Stomach (tissue), 9 donors: Measurements from ENCODE around the gene ZNF318. TPM values are rescaled to one million over a fixed set of nuclear protein-coding genes. Genes with fewer than 3 reads are reported as not detected.

Experiments used
- DNase-seq, 2 donors: peaks; one replicate each; pipeline versions ENCODE4 v3.0.0 to v3.0.0-alpha.2; 2013 to 2019
- H3K27ac ChIP-seq, 5 donors: fragments of 200-600 bp in 4 of 5; sonication (generic) in 4 of 5; one replicate each; pipeline ENCODE4 v1.5.1; 2013 to 2019; ENCODE audit warnings: mild to moderate bottlenecking in 1 of 5, moderate library complexity in 1 of 5
- H3K27me3 ChIP-seq, 3 donors: fragments of 200-600 bp; sonication (generic); one replicate each; pipeline ENCODE4 v1.5.1; 2017 to 2019; ENCODE audit warnings: mixed run types in 1 of 3
- H3K36me3 ChIP-seq, 4 donors: fragments of 200-600 bp; sonication (generic); 1 replicate in 3 of 4; 2 replicates in 1 of 4; pipeline ENCODE4 v1.5.1; 2016 to 2019
- H3K4me1 ChIP-seq, 4 donors: fragments of 200-600 bp; sonication (generic); one replicate each; pipeline ENCODE4 v1.5.1; 2016 to 2019
- H3K4me3 ChIP-seq, 4 donors: fragments of 200-600 bp; sonication (generic) in 3 of 4; one replicate each; pipeline ENCODE4 v1.5.1; 2016 to 2019; ENCODE audit warnings: mild to moderate bottlenecking in 1 of 4
- H3K9me3 ChIP-seq, 4 donors: fragments of 200-600 bp; sonication (generic); one replicate each; pipeline ENCODE4 v1.5.1; 2016 to 2019
- CTCF ChIP-seq, 7 experiments: fragments of 450-650 bp in 4 of 7; fragments of 200-600 bp in 3 of 7; sonication (generic) in 3 of 7; IDR thresholded peaks; one replicate each; pipeline ENCODE4 v1.5.1; 2016 to 2019; ENCODE audit warnings: antibody characterized with exemption in 7 of 7, control low read depth in 2 of 7, mild to moderate bottlenecking in 1 of 7
- EP300 ChIP-seq: sonication (generic); formaldehyde crosslinking; IDR thresholded peaks from one replicate; pipeline ENCODE4 v1.6.1; 2017; ENCODE audit warnings: antibody characterized with exemption
- POLR2A ChIP-seq, 4 donors: fragments of 450-650 bp; IDR thresholded peaks; one replicate each; pipeline ENCODE4 v1.6.1; 2016; ENCODE audit warnings: antibody characterized with exemption in 4 of 4, control low read depth in 2 of 4, mild to moderate bottlenecking in 1 of 4, moderate library complexity in 1 of 4
- POLR2AphosphoS5 ChIP-seq, 3 donors: sonication (generic); formaldehyde crosslinking; IDR thresholded peaks; one replicate each; pipeline ENCODE4 v1.6.1; 2016; ENCODE audit warnings: antibody characterized with exemption in 3 of 3
- WGBS, 5 donors: extraction: QIAGEN DNeasy Blood & Tissue Kit in 3 of 5; methylation state at CpG; one replicate each; pipeline versions ENCODE4 v1.1.5 to v1.1.7; 2013 to 2018; 5-methylcytosine and 5-hydroxymethylcytosine counted together
- intact Hi-C: fragments of 100-400 bp; cut with DNase I; formaldehyde crosslinking; loops from one replicate; pipeline ENCODE4 v1.15.1; 2023; ENCODE audit warnings: low total_unique reads
- polyA plus RNA-seq, 3 donors: library from polyadenylated mRNA; stranded (reverse); fragments of 200-250 nt; gene quantifications; one replicate each; pipeline ENCODE4 v1.2.3, GENCODE V29; 2013
- total RNA-seq, 5 donors: library from RNA; depleted of rRNA; stranded (reverse); fragments of >200 nt; gene quantifications; one replicate each; pipeline versions ENCODE4 v1.1.0 to v1.2.3, GENCODE V29; 2014 to 2016
- donor health status: healthy with polysubstance abuse.
- donor health status: Bipolar disorder and iron deficiency.
- donor health status: healthy.

Gene ZNF318
- total and polyA plus RNA-seq, 8 donors: 2.6 to 13.3 (median 7.2) TPM

- H3K27me3 ChIP-seq: no peaks in the 10 kb centered on the region
- intact Hi-C loops: no loop called here
- no peak overlapping the region for H3K4me3 ChIP-seq
- no peaks in the 10 kb centered on the region for H3K4me1 ChIP-seq
- H3K9me3 ChIP-seq: no peaks in the 10 kb centered on the region
- 91 to 99% (median 94%) methylated on average over 6 of the region's 6 CpGs for WGBS, 5 donors
- no peak overlapping the region for H3K27ac ChIP-seq
- no peak for DNase-seq
- H3K36me3 ChIP-seq: no peaks in the 10 kb centered on the region
- TF ChIP-seq POLR2AphosphoS5 (IDR thresholded peaks at IDR 0.05) (no peak), EP300 (no peak), POLR2A (IDR thresholded peaks at IDR 0.05) (no peak), CTCF (IDR thresholded peaks at IDR 0.05) (no peak)
These were observed 77.1 kb downstream of the ZNF318 start for GRCh38 chr6:43292341-43292740.

GRCh38 chr6:43291708-43292107 lies 77.7 kb downstream of the ZNF318 start:
- intact Hi-C loops: no loop called here
- H3K4me1 ChIP-seq: no peaks in the 10 kb centered on the region
- H3K4me3 ChIP-seq: no peak overlapping the region
- WGBS, 5 donors: 80 to 98% (median 89%) methylated on average over 2 of the region's 2 CpGs
- no peak for TF ChIP-seq EP300
- no peak for TF ChIP-seq POLR2AphosphoS5 (IDR thresholded peaks at IDR 0.05)
- no peaks in the 10 kb centered on the region for H3K36me3 ChIP-seq
- H3K27me3 ChIP-seq: peaks cover 0 to 5% (median 0%) of the 10 kb centered on the region in 3 donors
- DNase-seq: no peak
- H3K9me3 ChIP-seq: no peaks in the 10 kb centered on the region
- no peak overlapping the region for H3K27ac ChIP-seq

- Histone ChIP-seq H3K27me3 (peaks cover 0 to 13% (median 0%) of the 10 kb centered on the region in 3 donors), H3K4me1 (no peaks in the 10 kb centered on the region), H3K4me3 (no peak overlapping the region), H3K36me3 (no peaks in the 10 kb centered on the region), H3K9me3 (no peaks in the 10 kb centered on the region), H3K27ac (no peak overlapping the region)
- DNase-seq: no peak
- WGBS, 5 donors: 71 to 83% (median 76%) methylated on average over 6 of the region's 6 CpGs
- intact Hi-C loops: no loop called here
- TF ChIP-seq POLR2AphosphoS5 (IDR thresholded peaks at IDR 0.05) (no peak), CTCF (IDR thresholded peaks at IDR 0.05) (no peak), POLR2A (IDR thresholded peaks at IDR 0.05) (no peak)
These were observed 78.5 kb downstream of the ZNF318 start for GRCh38 chr6:43290905-43291355.

GRCh38 chr6:43290339-43290904 lies 79.0 kb downstream of the ZNF318 start:
- Histone ChIP-seq H3K4me3 (no peak overlapping the region), H3K9me3 (no peaks in the 10 kb centered on the region), H3K36me3 (no peaks in the 10 kb centered on the region), H3K27me3 (peaks cover under 1 to 18% (median 5%) of the 10 kb centered on the region in 3 donors), H3K4me1 (peaks cover 0 to 1% (median under 1%) of the 10 kb centered on the region in 4 donors), H3K27ac (no peak overlapping the region)
- intact Hi-C loops: no loop called here
- WGBS, 5 donors: 75 to 93% (median 87%) methylated on average over 3 of the region's 3 CpGs
- DNase-seq: no peak
- TF ChIP-seq EP300: no peak
- no peak for TF ChIP-seq POLR2A (IDR thresholded peaks at IDR 0.05)
- TF ChIP-seq CTCF (IDR thresholded peaks at IDR 0.05): no peak
- TF ChIP-seq POLR2AphosphoS5 (IDR thresholded peaks at IDR 0.05): no peak
